ENCODE measurements around the gene SGCD.

Gene SGCD

DNA sequence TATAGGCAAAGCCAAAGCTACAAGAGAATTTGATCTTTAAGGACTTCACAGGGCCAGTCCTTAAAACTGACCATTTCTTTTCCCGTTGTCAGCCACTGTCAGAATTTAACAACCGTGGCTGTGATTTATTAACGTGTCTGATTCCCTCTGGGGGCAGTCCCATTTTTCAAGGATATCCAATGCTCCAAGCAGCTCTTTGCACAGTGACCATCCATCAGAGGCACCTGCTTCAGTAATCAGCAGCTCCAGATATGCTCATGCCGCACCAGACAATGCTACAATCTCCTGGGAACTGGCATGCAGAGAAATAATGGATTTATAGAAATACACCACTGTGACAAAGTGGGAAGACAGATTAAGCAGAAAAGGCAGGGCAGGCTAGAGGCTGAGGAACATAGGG is 359.8 kb downstream of the SGCD start (continued):
- TF ChIP-seq, protein P1, sequence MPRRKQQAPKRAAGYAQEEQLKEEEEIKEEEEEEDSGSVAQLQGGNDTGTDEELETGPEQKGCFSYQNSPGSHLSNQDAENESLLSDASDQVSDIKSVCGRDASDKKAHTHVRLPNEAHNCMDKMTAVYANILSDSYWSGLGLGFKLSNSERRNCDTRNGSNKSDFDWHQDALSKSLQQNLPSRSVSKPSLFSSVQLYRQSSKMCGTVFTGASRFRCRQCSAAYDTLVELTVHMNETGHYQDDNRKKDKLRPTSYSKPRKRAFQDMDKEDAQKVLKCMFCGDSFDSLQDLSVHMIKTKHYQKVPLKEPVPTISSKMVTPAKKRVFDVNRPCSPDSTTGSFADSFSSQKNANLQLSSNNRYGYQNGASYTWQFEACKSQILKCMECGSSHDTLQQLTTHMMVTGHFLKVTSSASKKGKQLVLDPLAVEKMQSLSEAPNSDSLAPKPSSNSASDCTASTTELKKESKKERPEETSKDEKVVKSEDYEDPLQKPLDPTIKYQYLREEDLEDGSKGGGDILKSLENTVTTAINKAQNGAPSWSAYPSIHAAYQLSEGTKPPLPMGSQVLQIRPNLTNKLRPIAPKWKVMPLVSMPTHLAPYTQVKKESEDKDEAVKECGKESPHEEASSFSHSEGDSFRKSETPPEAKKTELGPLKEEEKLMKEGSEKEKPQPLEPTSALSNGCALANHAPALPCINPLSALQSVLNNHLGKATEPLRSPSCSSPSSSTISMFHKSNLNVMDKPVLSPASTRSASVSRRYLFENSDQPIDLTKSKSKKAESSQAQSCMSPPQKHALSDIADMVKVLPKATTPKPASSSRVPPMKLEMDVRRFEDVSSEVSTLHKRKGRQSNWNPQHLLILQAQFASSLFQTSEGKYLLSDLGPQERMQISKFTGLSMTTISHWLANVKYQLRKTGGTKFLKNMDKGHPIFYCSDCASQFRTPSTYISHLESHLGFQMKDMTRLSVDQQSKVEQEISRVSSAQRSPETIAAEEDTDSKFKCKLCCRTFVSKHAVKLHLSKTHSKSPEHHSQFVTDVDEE (CRISPR knock-in tag; IDR thresholded peaks at IDR 0.05), result no peak

DNA sequence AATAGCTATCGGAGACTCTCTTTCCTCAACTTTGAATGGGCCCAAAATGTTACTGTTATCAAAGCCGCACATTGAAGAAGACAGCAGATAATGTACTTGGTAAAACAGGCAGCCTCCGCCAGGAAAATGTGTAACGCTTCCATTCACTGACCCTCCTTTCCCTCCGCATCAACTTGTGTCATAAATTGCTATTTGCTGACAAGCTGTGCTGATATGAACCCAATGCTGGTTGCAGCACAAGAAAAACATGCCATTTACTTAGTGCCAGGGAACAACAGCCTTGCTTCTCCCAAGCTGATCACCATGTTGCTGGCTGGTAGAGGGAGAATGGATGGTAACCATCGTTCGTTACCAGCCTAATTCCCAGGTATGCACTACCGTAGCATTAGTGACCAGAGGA is 360.6 kb downstream of the SGCD start:
- TF ChIP-seq, protein P1 (CRISPR knock-in tag; IDR thresholded peaks at IDR 0.05), result no peak
- TF ChIP-seq PPARA (CRISPR knock-in tag; IDR thresholded peaks at IDR 0.05; ENCODE audit: borderline replicate concordance) (no peak), ARNTL (CRISPR knock-in tag; IDR thresholded peaks at IDR 0.05; ENCODE audit: borderline replicate concordance, low read depth) (no peak), BACH2 (CRISPR knock-in tag; IDR thresholded peaks at IDR 0.05; ENCODE audit: borderline replicate concordance) (no peak), ISL1 (CRISPR knock-in tag; IDR thresholded peaks at IDR 0.05) (no peak), ZNF565 (CRISPR knock-in tag; conservative IDR thresholded peaks at IDR 0.05; ENCODE audit: low read depth) (no peak), GLIS3 (CRISPR knock-in tag; IDR thresholded peaks at IDR 0.05) (no peak), CSDC2 (CRISPR knock-in tag; IDR thresholded peaks at IDR 0.05) (no peak), ZNF8 (CRISPR knock-in tag; IDR thresholded peaks at IDR 0.05) (no peak), ZNF70 (CRISPR knock-in tag; IDR thresholded peaks at IDR 0.05) (no peak), ZFP30 (CRISPR knock-in tag; IDR thresholded peaks at IDR 0.05) (no peak)
- TF ChIP-seq, protein P2, sequence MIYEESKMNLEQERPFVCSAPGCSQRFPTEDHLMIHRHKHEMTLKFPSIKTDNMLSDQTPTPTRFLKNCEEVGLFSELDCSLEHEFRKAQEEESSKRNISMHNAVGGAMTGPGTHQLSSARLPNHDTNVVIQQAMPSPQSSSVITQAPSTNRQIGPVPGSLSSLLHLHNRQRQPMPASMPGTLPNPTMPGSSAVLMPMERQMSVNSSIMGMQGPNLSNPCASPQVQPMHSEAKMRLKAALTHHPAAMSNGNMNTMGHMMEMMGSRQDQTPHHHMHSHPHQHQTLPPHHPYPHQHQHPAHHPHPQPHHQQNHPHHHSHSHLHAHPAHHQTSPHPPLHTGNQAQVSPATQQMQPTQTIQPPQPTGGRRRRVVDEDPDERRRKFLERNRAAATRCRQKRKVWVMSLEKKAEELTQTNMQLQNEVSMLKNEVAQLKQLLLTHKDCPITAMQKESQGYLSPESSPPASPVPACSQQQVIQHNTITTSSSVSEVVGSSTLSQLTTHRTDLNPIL (CRISPR knock-in tag; IDR thresholded peaks at IDR 0.05; ENCODE audit: low read depth), result no peak
- TF ChIP-seq, protein P3, sequence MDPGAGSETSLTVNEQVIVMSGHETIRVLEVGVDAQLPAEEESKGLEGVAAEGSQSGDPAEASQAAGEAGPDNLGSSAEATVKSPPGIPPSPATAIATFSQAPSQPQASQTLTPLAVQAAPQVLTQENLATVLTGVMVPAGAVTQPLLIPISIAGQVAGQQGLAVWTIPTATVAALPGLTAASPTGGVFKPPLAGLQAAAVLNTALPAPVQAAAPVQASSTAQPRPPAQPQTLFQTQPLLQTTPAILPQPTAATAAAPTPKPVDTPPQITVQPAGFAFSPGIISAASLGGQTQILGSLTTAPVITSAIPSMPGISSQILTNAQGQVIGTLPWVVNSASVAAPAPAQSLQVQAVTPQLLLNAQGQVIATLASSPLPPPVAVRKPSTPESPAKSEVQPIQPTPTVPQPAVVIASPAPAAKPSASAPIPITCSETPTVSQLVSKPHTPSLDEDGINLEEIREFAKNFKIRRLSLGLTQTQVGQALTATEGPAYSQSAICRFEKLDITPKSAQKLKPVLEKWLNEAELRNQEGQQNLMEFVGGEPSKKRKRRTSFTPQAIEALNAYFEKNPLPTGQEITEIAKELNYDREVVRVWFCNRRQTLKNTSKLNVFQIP (CRISPR knock-in tag; IDR thresholded peaks at IDR 0.05; ENCODE audit: borderline replicate concordance, low read depth), result no peak
- no peak for ATAC-seq

DNA sequence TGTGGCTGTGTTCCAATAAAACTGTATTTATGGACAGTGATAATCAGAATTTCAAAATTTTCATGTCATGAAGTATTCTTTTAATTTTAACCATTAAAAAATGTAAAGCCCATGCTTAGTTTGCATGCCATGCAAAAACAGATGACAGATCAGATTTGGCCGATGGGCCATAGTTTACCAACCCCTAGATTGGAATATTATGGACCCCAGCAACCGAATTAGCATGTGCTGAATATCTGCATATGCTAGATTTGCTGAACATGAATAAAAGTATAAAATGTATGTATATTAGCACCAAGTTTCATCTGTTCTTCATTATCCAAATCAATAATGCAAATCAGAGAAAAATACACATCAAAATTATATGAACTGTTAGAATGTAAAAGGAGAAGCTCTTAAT is 364.6 kb downstream of the SGCD start:
- TF ChIP-seq OSR1 (CRISPR knock-in tag; IDR thresholded peaks at IDR 0.05) (no peak), ZNF70 (CRISPR knock-in tag; IDR thresholded peaks at IDR 0.05) (no peak), ZFP3 (CRISPR knock-in tag; IDR thresholded peaks at IDR 0.05) (no peak), ZNF565 (CRISPR knock-in tag; conservative IDR thresholded peaks at IDR 0.05; ENCODE audit: low read depth) (no peak), BACH2 (CRISPR knock-in tag; IDR thresholded peaks at IDR 0.05; ENCODE audit: borderline replicate concordance) (no peak), ZFP30 (CRISPR knock-in tag; IDR thresholded peaks at IDR 0.05) (no peak), TCF4 (CRISPR knock-in tag; IDR thresholded peaks at IDR 0.05; ENCODE audit: borderline replicate concordance) (no peak), GLIS3 (CRISPR knock-in tag; IDR thresholded peaks at IDR 0.05) (no peak), RARB (CRISPR knock-in tag; IDR thresholded peaks at IDR 0.05) (no peak), SNAI2 (CRISPR knock-in tag; IDR thresholded peaks at IDR 0.05) (no peak), ISL1 (CRISPR knock-in tag; IDR thresholded peaks at IDR 0.05) (no peak), TOX (CRISPR knock-in tag; IDR thresholded peaks at IDR 0.05; ENCODE audit: borderline replicate concordance) (no peak), ZNF8 (CRISPR knock-in tag; IDR thresholded peaks at IDR 0.05) (no peak), CSDC2 (CRISPR knock-in tag; IDR thresholded peaks at IDR 0.05) (no peak)
- TF ChIP-seq, protein P4, sequence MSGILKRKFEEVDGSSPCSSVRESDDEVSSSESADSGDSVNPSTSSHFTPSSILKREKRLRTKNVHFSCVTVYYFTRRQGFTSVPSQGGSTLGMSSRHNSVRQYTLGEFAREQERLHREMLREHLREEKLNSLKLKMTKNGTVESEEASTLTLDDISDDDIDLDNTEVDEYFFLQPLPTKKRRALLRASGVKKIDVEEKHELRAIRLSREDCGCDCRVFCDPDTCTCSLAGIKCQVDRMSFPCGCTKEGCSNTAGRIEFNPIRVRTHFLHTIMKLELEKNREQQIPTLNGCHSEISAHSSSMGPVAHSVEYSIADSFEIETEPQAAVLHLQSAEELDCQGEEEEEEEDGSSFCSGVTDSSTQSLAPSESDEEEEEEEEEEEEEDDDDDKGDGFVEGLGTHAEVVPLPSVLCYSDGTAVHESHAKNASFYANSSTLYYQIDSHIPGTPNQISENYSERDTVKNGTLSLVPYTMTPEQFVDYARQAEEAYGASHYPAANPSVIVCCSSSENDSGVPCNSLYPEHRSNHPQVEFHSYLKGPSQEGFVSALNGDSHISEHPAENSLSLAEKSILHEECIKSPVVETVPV (CRISPR knock-in tag; IDR thresholded peaks at IDR 0.05), result no peak
- TF ChIP-seq, protein P1 (CRISPR knock-in tag; IDR thresholded peaks at IDR 0.05), result no peak
- TF ChIP-seq, protein P3 (CRISPR knock-in tag; IDR thresholded peaks at IDR 0.05; ENCODE audit: borderline replicate concordance, low read depth), result no peak
- ATAC-seq, result no peak
